Measurements from ENCODE around the gene C1QTNF6.

GRCh38 chr22:37205046-37205445 lies 17.0 kb upstream of the C1QTNF6 start:
- TF ChIP-seq CTCF (conservative IDR thresholded peaks at IDR 0.05) (no peak), EZH2 (IDR thresholded peaks at IDR 0.05; ENCODE audit: low read depth) (no peak)

Measured in PC-9 (cell line).